Caco-2 (cell line): ENCODE data around the gene PMPCB. TPM values are rescaled to one million over a fixed set of nuclear protein-coding genes. Genes with fewer than 3 reads are reported as not detected.

ENCODE experiments used
- BruUV-seq: library from RNA; stranded (reverse); fragments of 400-500 nt; replicated peaks from 2 replicates; lab custom pipeline; 2021; lab: Mats Ljungman, UMichigan
- CTCF ChIA-PET: fragments of 300-600 bp; sonication (Branson Sonifier 250); formaldehyde crosslinking; loops from one replicate; lab custom pipeline; 2022; ENCODE audit warnings: antibody characterized with exemption; lab: Charles Lee
- POLR2A ChIA-PET: fragments of 300-600 bp; sonication (Branson Sonifier 250); formaldehyde crosslinking; loops from one replicate; lab custom pipeline; 2022; ENCODE audit warnings: antibody characterized with exemption; lab: Charles Lee
- DNase-seq, 2 experiments: peaks; one replicate each; pipeline versions ENCODE4 v3.0.0 to v3.0.0-alpha.2; 2020 to 2022
- H3K27me3 ChIP-seq: replicated peaks from 2 replicates; pipeline ENCODE4 v1.6.0; 2011; ENCODE audit warnings: low read length; ENCODE audit not compliant: control insufficient read depth, insufficient read depth
- H3K36me3 ChIP-seq: 2 replicates; pipeline ENCODE4 v1.5.1; 2011; ENCODE audit warnings: low read length; ENCODE audit not compliant: control insufficient read depth, insufficient read depth
- H3K4me1 ChIP-seq: fragments of 250-450 bp; sonication (Bioruptor Pico); 2 replicates; pipeline ENCODE4 v1.5.1; 2020; ENCODE audit warnings: mild to moderate bottlenecking
- H3K4me3 ChIP-seq: 2 replicates; pipeline ENCODE4 v1.5.1; 2011; ENCODE audit warnings: low read depth, mild to moderate bottlenecking, control low read depth, low read length
- H3K9me3 ChIP-seq: fragments of 250-450 bp; sonication (Bioruptor Pico); 2 replicates; pipeline ENCODE4 v1.5.1; 2020; ENCODE audit warnings: mild to moderate bottlenecking, moderate library complexity
- H3K27ac Mint-ChIP-seq: one replicate; pipeline ENCODE4 v1.8.0; 2022; ENCODE audit warnings: mixed read lengths; ENCODE audit not compliant: unreplicated experiment
- H3K27me3 Mint-ChIP-seq: one replicate; pipeline ENCODE4 v1.8.0; 2022; ENCODE audit warnings: mixed read lengths; ENCODE audit not compliant: insufficient read depth, unreplicated experiment
- H3K36me3 Mint-ChIP-seq: one replicate; pipeline ENCODE4 v1.8.0; 2022; ENCODE audit warnings: mild to moderate bottlenecking, mixed read lengths; ENCODE audit not compliant: insufficient read depth, unreplicated experiment
- H3K4me1 Mint-ChIP-seq: one replicate; pipeline ENCODE4 v1.8.0; 2022; ENCODE audit warnings: low read depth, mixed read lengths; ENCODE audit not compliant: unreplicated experiment
- H3K4me3 Mint-ChIP-seq: one replicate; pipeline ENCODE4 v1.8.0; 2022; ENCODE audit warnings: mild to moderate bottlenecking, moderate library complexity, mixed read lengths; ENCODE audit not compliant: unreplicated experiment
- H3K9me3 Mint-ChIP-seq: one replicate; pipeline ENCODE4 v1.8.0; 2022; ENCODE audit warnings: mixed read lengths; ENCODE audit not compliant: unreplicated experiment
- CTCF ChIP-seq, 2 experiments: fragments of 200-600 bp in 1 of 2; IDR thresholded peaks; 1 replicate in 1 of 2; 2 replicates in 1 of 2; pipeline versions ENCODE4 v1.5.1 to v1.8.0; 2011 to 2022; ENCODE audit warnings: antibody characterized with exemption in 1 of 2, control low read depth in 1 of 2, inconsistent platforms in 1 of 2, low read depth in 1 of 2, low read length in 1 of 2, mild to moderate bottlenecking in 1 of 2, moderate library complexity in 1 of 2; ENCODE audit not compliant: insufficient read depth in 1 of 2, severe bottlenecking in 1 of 2, unreplicated experiment in 1 of 2
- intact Hi-C: fragments of 100-400 bp; cut with micrococcal nuclease; formaldehyde crosslinking; loops from one replicate; pipeline ENCODE4 v1.10.0; 2022; ENCODE audit not compliant: unreplicated experiment
- total RNA-seq: library from RNA; stranded (reverse); gene quantifications from 2 replicates; pipeline ENCODE4 v1.2.3, GENCODE V29; 2022

The PMPCB gene
- total RNA-seq, 1 experiment from 2014 or later = 90.9 TPM

- ChIA-PET POLR2A (no interaction called here), CTCF (no interaction called here)
- intact Hi-C loops = no loop called here
- no peaks in the 10 kb centered on the region for H3K36me3 ChIP-seq
- no peak overlapping the region for H3K4me3 ChIP-seq
- Mint-ChIP-seq H3K4me3 (no peak overlapping the region), H3K9me3 (no peaks in the 10 kb centered on the region), H3K27me3 (peaks cover 11% of the 10 kb centered on the region), H3K36me3 (no peaks in the 10 kb centered on the region), H3K27ac (no peak overlapping the region), H3K4me1 (no peaks in the 10 kb centered on the region)
- H3K9me3 ChIP-seq = no peaks in the 10 kb centered on the region
- no peaks in the 10 kb centered on the region for H3K27me3 ChIP-seq
- no peak for DNase-seq
- H3K4me1 ChIP-seq = peaks cover 4% of the 10 kb centered on the region; the same call in 1 of the 2 replicates
- no peak for TF ChIP-seq CTCF (IDR thresholded peaks at IDR 0.05; ENCODE audit: insufficient read depth in 1 of 2, low read depth in 1 of 2, low read length in 1 of 2, severe bottlenecking in 1 of 2, unreplicated experiment in 1 of 2)
- no TSS peak for BruUV-seq
Measured at GRCh38 chr7:103292122-103292521, 5.1 kb upstream of the PMPCB start.

- Histone ChIP-seq H3K36me3 (no peaks in the 10 kb centered on the region; the same call in 1 of the 2 replicates), H3K9me3 (no peaks in the 10 kb centered on the region), H3K27me3 (no peaks in the 10 kb centered on the region), H3K4me1 (peaks cover 4% of the 10 kb centered on the region; the same call in 1 of the 2 replicates), H3K4me3 (no peak overlapping the region)
- intact Hi-C loops = no loop called here
- POLR2A ChIA-PET = no interaction called here
- Mint-ChIP-seq H3K27ac (no peak overlapping the region), H3K4me3 (no peak overlapping the region), H3K4me1 (no peaks in the 10 kb centered on the region), H3K9me3 (no peaks in the 10 kb centered on the region), H3K27me3 (peaks cover 8% of the 10 kb centered on the region), H3K36me3 (peaks cover 7% of the 10 kb centered on the region)
- no TSS peak for BruUV-seq
- no peak for TF ChIP-seq CTCF (IDR thresholded peaks at IDR 0.05; ENCODE audit: insufficient read depth in 1 of 2, low read depth in 1 of 2, low read length in 1 of 2, severe bottlenecking in 1 of 2, unreplicated experiment in 1 of 2)
- DNase-seq = no peak
- CTCF ChIA-PET = no interaction called here
Measured at GRCh38 chr7:103293526-103293925, 3.7 kb upstream of the PMPCB start.

GRCh38 chr7:103297837-103298179, 573 bp downstream of the PMPCB start:
- no peaks in the 10 kb centered on the region for H3K27me3 Mint-ChIP-seq
- intact Hi-C loops = loop anchor here (1.0 kb wide), 2 partner anchors 46 to 109 kb away; partner anchors contain the start of gene DNAJC2
- no peaks in the 10 kb centered on the region for H3K4me1 Mint-ChIP-seq
- ChIA-PET CTCF (interaction anchor here (0.7 kb wide), 1 partner anchor 94 kb away, joined by 3 read pairs; no protein-coding TSS in a partner anchor), POLR2A (no interaction called here)
- TF ChIP-seq CTCF (IDR thresholded peaks at IDR 0.05; ENCODE audit: insufficient read depth in 1 of 2, low read depth in 1 of 2, low read length in 1 of 2, severe bottlenecking in 1 of 2, unreplicated experiment in 1 of 2) = no peak
- H3K9me3 ChIP-seq = no peaks in the 10 kb centered on the region
- no peak for DNase-seq
- H3K9me3 Mint-ChIP-seq = no peaks in the 10 kb centered on the region
- H3K36me3 ChIP-seq = peaks cover 2% of the 10 kb centered on the region; the same call in 1 of the 2 replicates
- H3K4me3 ChIP-seq = peak overlapping the region; percentile 88
- no TSS peak for BruUV-seq
- peak overlapping the region; percentile 82 for H3K4me3 Mint-ChIP-seq
- peak overlapping the region; percentile 76 for H3K27ac Mint-ChIP-seq
- no peaks in the 10 kb centered on the region for H3K27me3 ChIP-seq
- peaks cover 45% of the 10 kb centered on the region for H3K36me3 Mint-ChIP-seq
- H3K4me1 ChIP-seq = peaks cover 4% of the 10 kb centered on the region; the same call in 1 of the 2 replicates
